ENCODE results near the gene WDR53.
"Not testable (repeated sequence)": the region's sequence is repeated elsewhere in the genome, so short reads cannot be mapped to it uniquely, and the experiment has no call there.

Gene WDR53

DNA sequence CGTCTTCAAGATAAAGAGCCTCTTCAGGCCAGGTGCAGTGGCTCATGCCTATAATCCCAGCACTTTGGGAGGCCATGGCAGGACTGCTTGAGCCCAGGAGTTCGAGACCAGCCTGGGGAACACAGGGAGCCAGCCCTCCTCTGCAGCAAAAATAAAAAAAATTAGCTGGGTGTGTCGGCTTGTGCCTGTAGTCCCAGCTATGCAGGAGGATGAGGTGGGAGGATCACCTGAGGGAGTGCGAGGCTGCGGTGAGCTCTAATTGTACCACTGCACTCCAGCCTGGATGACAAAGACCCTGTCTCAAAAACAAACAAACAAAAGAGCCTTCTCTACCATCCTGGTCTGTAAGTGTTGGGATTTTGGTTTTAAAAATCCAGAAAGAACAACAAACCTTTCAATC, 11.1 kb downstream of the WDR53 start:
- no peak for DNase-seq

DNA sequence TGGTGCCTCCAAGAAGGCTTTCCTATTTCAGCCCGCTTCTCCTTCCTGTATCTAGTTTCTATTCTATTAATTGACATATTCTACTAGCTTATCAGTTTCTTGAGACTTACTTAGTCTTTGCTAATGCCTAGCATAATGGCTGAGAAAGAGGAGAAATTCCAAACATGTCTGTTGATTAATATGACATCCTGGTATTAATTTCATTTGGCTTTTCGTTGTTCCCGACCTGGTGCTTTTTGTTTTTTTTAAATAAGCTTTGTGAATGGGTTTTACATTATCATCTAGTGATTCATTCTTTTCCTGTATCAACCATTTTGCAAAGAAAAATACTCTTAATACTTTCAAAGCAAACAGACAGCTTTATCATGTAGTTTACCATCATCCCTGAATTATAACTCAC, 13.1 kb downstream of the WDR53 start:
- DNase-seq = no peak

DNA sequence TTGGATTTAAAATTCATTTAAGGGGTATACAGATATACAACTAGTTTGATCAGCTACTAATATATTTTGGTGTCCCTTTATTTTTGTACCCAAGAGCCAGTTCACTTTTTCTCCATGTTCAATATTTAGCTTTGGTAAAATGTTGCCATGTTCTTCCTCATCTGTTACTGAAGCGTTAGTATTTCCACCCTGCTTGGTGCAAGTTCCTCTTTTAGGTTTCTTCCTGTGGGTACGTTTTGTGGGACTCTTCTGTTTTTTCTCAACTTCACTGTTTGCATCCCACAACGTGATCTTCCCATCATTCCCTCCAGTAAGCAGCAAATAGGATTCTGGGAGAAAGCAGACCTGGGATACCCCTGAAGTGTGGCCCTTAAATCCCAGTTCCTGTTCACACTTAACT, 14.1 kb downstream of the WDR53 start:
- DNase-seq = no peak

DNA sequence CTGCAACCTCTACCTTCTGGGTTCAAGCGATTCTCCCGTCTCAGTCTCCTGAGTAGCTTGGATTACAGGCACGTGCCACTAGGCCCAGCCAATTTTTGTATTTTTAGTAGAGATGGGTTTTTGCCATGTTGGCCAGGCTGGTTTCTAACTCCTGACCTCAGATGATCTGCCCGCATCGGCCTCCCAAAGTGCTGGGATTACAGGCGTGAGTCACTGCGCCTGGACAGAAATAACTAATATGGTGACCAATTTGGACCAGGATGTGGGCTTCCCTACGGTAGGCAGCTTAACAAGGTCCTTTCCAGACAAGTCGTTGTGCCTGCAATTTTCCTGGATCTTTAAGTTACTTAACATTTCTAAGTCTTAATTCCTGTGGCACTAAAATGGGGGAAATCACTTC, 14.8 kb downstream of the WDR53 start:
- no peak for DNase-seq

DNA sequence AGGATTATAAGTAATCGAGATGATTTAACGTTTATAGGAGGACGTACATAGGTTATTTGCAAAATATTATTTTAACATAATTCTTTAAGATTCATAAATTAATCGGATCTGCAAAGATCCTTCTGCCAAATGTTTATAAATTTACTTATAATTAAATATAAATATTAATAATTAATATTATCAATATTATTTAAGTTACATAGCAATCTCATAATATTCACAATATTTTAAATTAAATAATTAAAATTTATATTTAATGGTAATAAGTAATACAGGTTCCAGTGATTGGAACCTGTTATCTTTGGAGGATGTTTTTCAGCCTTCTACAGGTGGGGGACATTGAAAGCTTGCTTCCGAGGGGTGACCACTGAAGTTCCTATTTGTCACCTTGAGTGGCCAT, 16.1 kb downstream of the WDR53 start:
- DNase-seq = no peak

DNA sequence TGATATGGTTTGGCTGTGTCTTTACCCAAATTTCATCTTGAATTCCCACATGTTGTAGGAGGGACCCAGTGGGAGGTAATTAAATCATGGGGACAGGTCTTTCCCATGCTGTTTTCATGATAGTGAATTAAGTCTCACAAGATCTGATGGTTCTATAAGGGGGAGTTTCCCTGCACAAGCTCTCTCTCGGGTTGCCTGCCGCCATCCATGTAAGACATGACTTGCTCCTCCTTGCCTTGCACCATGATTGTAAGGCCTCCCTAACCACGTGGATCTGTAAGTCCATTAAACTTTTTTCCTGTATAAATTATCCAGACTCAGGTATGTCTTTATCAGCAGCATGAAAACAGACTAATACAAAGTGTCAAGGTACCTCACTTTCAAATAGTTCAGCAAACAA, 18.2 kb downstream of the WDR53 start:
- not testable (repeated sequence) for DNase-seq

DNA sequence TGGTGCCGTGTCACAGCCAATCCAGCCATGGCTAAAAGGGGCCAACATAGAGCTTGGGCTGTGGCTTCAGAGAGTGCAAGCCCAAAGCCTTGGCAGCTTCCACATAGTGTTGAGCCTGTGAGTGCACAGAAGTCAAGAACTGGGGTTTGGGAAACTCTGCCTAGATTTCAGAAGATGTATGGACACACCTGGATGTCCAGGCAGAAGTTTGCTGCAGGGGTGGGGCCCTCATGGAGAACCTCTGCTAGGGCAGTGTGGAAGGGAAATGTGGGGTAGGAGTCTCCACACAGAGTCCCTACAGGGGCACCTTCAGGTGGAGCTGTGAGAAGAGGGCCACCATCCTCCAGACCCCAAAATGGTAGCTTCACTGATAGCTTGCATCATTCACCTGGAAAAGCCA, 19.0 kb downstream of the WDR53 start:
- not testable (repeated sequence) for DNase-seq

GRCh38 chr3:196547067-196547466, 21.3 kb downstream of the WDR53 start:
- no peak for DNase-seq

GRCh38 chr3:196546537-196546936, 21.8 kb downstream of the WDR53 start:
- no peak for DNase-seq

GRCh38 chr3:196544491-196544992, 23.8 kb downstream of the WDR53 start:
- no peak for DNase-seq

DNA sequence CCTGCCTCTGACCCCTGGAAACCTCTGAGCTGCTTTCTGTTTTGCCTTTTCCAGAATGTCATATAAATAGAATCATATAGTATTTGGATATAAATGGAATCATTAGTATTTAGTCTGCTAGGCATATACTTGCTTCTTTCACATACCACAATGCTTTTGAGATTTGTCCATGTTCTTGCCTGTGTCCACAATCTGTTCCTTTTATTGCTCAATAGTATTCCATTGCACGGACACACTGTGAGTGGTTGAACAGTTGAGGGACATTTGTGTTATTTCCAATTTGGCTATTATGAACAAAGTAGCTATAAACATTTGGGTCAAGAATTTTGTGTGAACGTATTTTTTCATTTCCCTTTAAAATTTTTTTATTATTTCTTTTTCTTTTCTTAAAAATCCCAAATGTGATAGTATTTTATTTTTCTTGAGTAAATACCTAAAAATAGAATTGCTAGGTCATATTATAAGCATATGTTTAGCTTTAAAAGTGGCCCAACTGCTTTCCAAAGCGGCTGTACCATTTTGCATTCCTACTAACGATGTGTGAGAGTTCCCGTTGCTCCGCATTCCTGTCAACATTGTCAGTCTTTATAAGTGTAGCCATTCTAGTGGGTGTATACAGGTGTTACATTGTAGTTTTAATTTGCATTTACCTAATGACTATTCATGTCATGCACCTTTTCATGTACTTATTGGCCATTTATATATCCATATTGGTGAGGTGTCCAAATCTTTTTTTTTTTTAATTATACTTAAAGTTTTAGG, 26.5 kb downstream of the WDR53 start:
- no peak for DNase-seq

GRCh38 chr3:196537319-196537984, 30.9 kb downstream of the WDR53 start:
- DNase-seq = no peak

GRCh38 chr3:196533260-196533681, 35.1 kb downstream of the WDR53 start:
- no peak for DNase-seq

GRCh38 chr3:196531418-196531817, 36.9 kb downstream of the WDR53 start:
- no peak for DNase-seq

- no peak for DNase-seq
These were observed 39.6 kb downstream of the WDR53 start for GRCh38 chr3:196528639-196529233.

DNA sequence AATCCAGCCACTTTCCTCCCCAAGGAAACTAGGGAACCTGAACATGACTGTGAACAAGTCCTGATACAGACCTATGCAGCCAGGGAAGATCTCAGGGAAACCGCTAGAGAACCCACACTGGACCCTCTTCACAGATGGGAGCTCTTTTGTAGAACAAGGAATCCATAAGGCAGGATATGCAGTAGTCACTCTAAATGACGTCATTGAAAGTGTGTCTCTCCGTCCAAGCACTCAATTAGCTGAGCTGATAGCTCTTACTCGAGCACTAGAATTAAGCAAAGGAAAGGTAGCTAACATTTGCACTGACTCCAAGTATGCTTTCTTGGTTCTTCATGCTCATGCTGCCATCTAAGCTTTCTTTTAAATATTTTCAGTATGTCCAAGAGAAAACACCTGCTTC, 43.2 kb downstream of the WDR53 start:
- no peak for DNase-seq

- DNase-seq = no peak
These were observed 43.8 kb downstream of the WDR53 start for GRCh38 chr3:196524527-196524926.

GRCh38 chr3:196523841-196524240, 44.5 kb downstream of the WDR53 start:
- no peak for DNase-seq

GRCh38 chr3:196521291-196521690, 47.1 kb downstream of the WDR53 start:
- not testable (repeated sequence) for DNase-seq

DNA sequence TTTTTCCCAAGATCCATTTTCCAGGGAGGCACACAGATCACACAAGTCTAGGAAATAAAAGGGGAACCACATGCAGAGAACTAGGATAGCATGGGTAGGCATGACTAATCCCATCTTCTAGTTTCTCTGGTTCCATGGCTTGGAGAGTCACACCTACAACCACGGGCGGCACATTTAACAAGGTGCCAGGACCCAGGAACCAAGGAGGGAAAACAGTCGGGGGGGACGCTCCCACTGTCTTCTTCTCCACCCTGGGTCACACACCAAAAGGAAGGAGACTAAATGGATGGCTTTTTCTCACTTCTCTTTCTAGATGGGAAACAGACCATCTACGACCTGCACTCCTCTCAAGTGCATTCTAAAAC, 48.7 kb downstream of the WDR53 start:
- no peak for DNase-seq

DNA sequence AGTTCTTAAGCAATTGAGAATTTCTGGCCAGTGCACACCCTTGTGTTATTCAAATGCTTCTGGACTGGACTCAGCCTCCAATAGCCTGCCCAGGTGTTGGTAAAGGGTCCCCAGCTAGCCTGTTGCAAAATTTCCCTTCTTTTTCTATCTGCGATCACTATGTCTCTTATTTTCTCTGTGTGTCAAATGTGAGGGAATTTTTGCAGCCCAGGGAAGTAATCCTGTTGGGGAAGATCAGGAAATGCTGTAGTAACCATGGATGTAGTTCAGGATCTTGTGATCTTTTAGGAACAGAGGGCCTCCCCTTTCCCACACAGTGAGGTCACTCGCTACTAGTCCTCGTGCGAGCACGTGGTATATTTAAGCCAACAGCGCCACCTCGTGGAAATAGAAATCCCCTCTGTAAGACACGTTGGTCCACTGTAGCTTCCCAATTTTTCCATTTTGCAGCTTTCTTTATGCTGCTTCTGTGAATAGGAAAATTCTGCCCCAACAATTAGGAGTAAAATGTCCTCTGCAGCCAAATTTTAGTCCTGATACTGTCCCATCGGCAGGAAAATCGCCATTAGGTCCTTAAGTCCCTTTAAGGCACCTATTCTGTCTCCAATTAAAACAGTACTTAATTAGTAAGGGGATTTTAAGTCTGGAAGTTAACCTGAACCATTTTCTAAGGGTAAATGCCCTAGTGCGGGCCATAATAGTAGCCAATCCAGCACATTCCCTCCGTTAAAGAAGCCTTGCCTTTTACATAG, 49.2 kb downstream of the WDR53 start:
- DNase-seq = peak; percentile 38

GRCh38 chr3:196517919-196518318, 50.4 kb downstream of the WDR53 start:
- peak; percentile 41 for DNase-seq

DNA sequence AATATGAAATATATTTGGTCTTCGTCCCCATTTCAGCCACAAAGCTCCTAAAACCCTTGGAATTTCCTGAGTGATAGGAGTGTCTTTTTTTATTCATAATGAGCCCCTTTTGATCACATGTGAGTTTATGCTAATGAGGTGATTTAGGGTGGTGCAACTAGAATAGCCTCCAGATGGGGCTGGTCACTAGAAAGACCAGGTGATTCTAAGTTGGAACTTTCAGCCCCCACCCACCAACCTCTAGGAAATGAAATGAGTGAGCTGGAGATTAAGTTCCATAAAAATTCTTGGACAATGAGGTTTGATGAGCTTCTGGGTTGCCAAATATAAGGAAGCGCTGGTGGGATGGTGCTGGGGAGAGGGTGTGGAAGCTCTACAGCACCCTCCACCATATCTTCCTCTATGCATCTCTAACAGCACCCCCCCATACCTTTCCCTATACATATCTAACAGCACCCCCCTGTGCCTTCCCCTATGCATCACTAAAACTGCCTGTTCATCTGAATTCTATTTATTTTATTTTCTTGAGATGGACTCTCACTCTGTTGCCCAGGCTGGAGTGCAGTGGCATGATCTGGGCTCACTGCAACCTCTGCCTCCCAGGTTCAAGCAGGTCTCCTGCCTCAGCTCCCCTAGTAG, 51.1 kb downstream of the WDR53 start:
- no peak for DNase-seq
